OCI-LY3 (cell line): ENCODE measurements around the gene MCF2.

Source experiments
- H2AFZ ChIP-seq: fragments of 200-600, 300-600 bp; shearing (Covaris generic); 2 replicates; pipeline ENCODE4 v1.6.0; 2014; ENCODE audit warnings: antibody characterized with exemption, low read depth, low read length
- H3K27ac ChIP-seq: fragments of 200-600, 300-600 bp; sonication (generic); 2 replicates; pipeline ENCODE4 v1.5.1; 2014; ENCODE audit warnings: mild to moderate bottlenecking, low read length, moderate library complexity, mixed read lengths
- H3K27me3 ChIP-seq: fragments of 200-600, 300-600 bp; sonication (generic); 2 replicates; pipeline ENCODE4 v1.6.1; 2014; ENCODE audit warnings: low read depth, low read length, mixed read lengths
- H3K36me3 ChIP-seq: fragments of 200-600, 300-600 bp; sonication (generic); replicated peaks from 2 replicates; pipeline ENCODE3; 2014; ENCODE audit warnings: low read depth, low read length, mixed read lengths
- H3K4me1 ChIP-seq: fragments of 300-600, 200-600 bp; sonication (generic); 2 replicates; pipeline ENCODE4 v1.6.1; 2014; ENCODE audit warnings: low read length, mixed read lengths
- H3K4me2 ChIP-seq: fragments of 200-600, 300-600 bp; sonication (generic); 2 replicates; pipeline ENCODE4 v1.6.1; 2014; ENCODE audit warnings: low read length, mixed read lengths
- H3K4me3 ChIP-seq: fragments of 300-600, 200-600 bp; sonication (generic); 2 replicates; pipeline ENCODE4 v1.5.1; 2014; ENCODE audit warnings: antibody characterized with exemption, mild to moderate bottlenecking, low read length, moderate library complexity
- H3K79me2 ChIP-seq: fragments of 300-600, 200-600 bp; shearing (Covaris generic); 2 replicates; pipeline ENCODE4 v1.6.1; 2014; ENCODE audit warnings: mild to moderate bottlenecking, low read length, mixed read lengths
- H3K9ac ChIP-seq: fragments of 300-600, 200-600 bp; shearing (Covaris generic); 2 replicates; pipeline ENCODE4 v1.6.0; 2014; ENCODE audit warnings: mild to moderate bottlenecking, low read length, moderate library complexity
- H3K9me3 ChIP-seq: fragments of 200-600, 300-600 bp; shearing (Covaris generic); 2 replicates; pipeline ENCODE4 v1.6.1; 2014; ENCODE audit warnings: low read length, mixed read lengths; ENCODE audit not compliant: insufficient read depth
- H4K20me1 ChIP-seq: fragments of 200-600, 300-600 bp; sonication (generic); 2 replicates; pipeline ENCODE4 v1.6.1; 2016; ENCODE audit warnings: low read length, mixed read lengths; ENCODE audit not compliant: insufficient read depth
- CTCF ChIP-seq: fragments of 200-600, 300-600 bp; sonication (generic); IDR thresholded peaks from 2 replicates; pipeline ENCODE4 v1.5.1; 2014; ENCODE audit warnings: antibody characterized with exemption, low read length, low read depth
- EZH2phosphoT487 ChIP-seq: fragments of 200-600 bp; shearing (Covaris generic); IDR thresholded peaks from 2 replicates; pipeline ENCODE4 v1.6.1; 2018; ENCODE audit warnings: antibody characterized with exemption, mixed run types, low read depth

MCF2 gene

GRCh38 chrX:139680356-139680755, 27.6 kb downstream of the MCF2 start:
- Histone ChIP-seq H3K4me1 (no peaks in the 10 kb centered on the region), H3K4me2 (no peak overlapping the region), H3K79me2 (no peaks in the 10 kb centered on the region), H3K9ac (no peak overlapping the region), H3K27ac (no peak overlapping the region), H3K27me3 (no peaks in the 10 kb centered on the region), H3K9me3 (no peaks in the 10 kb centered on the region), H2AFZ (no peak overlapping the region), H3K36me3 (no peaks in the 10 kb centered on the region), H4K20me1 (no peaks in the 10 kb centered on the region), H3K4me3 (no peak overlapping the region)
- no peak for TF ChIP-seq CTCF
- TF ChIP-seq EZH2phosphoT487 = no peak

GRCh38 chrX:139647597-139647996, 60.4 kb downstream of the MCF2 start:
- no peaks in the 10 kb centered on the region for H3K79me2 ChIP-seq
- H3K27me3 ChIP-seq = no peaks in the 10 kb centered on the region
- H3K27ac ChIP-seq = no peak overlapping the region
- H3K36me3 ChIP-seq = no peaks in the 10 kb centered on the region
- TF ChIP-seq EZH2phosphoT487 = no peak
- no peak overlapping the region for H3K9ac ChIP-seq
- no peak overlapping the region for H3K4me2 ChIP-seq
- no peaks in the 10 kb centered on the region for H3K9me3 ChIP-seq
- no peak overlapping the region for H2AFZ ChIP-seq
- no peaks in the 10 kb centered on the region for H4K20me1 ChIP-seq
- H3K4me1 ChIP-seq = peaks cover 2% of the 10 kb centered on the region; the same call in 1 of the 2 replicates
- no peak overlapping the region for H3K4me3 ChIP-seq

GRCh38 chrX:139642241-139642927, 65.6 kb downstream of the MCF2 start:
- Histone ChIP-seq H3K4me3 (no peak overlapping the region), H3K4me1 (no peaks in the 10 kb centered on the region), H3K79me2 (no peaks in the 10 kb centered on the region), H3K9ac (no peak overlapping the region), H3K36me3 (no peaks in the 10 kb centered on the region), H3K4me2 (no peak overlapping the region), H3K27me3 (no peaks in the 10 kb centered on the region), H2AFZ (no peak overlapping the region), H3K27ac (no peak overlapping the region), H4K20me1 (no peaks in the 10 kb centered on the region), H3K9me3 (no peaks in the 10 kb centered on the region)
- TF ChIP-seq CTCF = no peak
- no peak for TF ChIP-seq EZH2phosphoT487

GRCh38 chrX:139640259-139640658, 67.7 kb downstream of the MCF2 start:
- H3K36me3 ChIP-seq = no peaks in the 10 kb centered on the region
- H3K4me2 ChIP-seq = no peak overlapping the region
- no peaks in the 10 kb centered on the region for H3K4me1 ChIP-seq
- H3K79me2 ChIP-seq = no peaks in the 10 kb centered on the region
- no peaks in the 10 kb centered on the region for H3K27me3 ChIP-seq
- no peak overlapping the region for H3K4me3 ChIP-seq
- no peak overlapping the region for H3K9ac ChIP-seq
- no peak overlapping the region for H3K27ac ChIP-seq
- TF ChIP-seq CTCF = no peak
- TF ChIP-seq EZH2phosphoT487 = no peak
- no peak overlapping the region for H2AFZ ChIP-seq
- H3K9me3 ChIP-seq = no peaks in the 10 kb centered on the region
- H4K20me1 ChIP-seq = no peaks in the 10 kb centered on the region
